Measurements from ENCODE around the gene EPB41L5.

The EPB41L5 gene

DNA sequence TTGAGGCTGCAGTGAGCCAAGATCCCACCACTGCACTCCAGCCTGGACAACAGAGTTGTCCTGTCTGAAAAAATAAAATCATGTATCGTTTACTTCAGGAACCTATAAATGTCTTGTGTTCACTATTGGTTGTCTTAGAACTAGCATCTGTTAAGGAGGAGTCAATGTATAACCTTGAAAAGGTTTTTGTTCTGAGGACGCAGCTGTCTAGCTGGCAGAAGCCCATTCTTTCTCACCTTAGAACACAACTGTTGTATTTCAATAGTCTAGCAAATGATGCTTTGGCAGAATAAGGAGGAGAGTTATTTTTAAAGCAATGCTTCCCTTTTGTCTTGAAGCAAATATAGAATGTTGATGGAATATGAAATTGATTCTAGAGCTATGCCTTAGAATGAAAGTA is 21.1 kb downstream of the EPB41L5 start:
- TF ChIP-seq FOXP2 (optimal IDR thresholded peaks at IDR 0.05; ENCODE audit: borderline replicate concordance, extremely low read depth, extremely low read length, insufficient read depth) (no peak), POLR2AphosphoS5 (IDR thresholded peaks at IDR 0.05; ENCODE audit: low read depth, low read length) (no peak), TAF1 (IDR thresholded peaks at IDR 0.05; ENCODE audit: borderline replicate concordance, insufficient read depth, low read length) (no peak), SIN3A (IDR thresholded peaks at IDR 0.05; ENCODE audit: borderline replicate concordance, insufficient read depth, low read length) (no peak)
- TF ChIP-seq, protein P1, sequence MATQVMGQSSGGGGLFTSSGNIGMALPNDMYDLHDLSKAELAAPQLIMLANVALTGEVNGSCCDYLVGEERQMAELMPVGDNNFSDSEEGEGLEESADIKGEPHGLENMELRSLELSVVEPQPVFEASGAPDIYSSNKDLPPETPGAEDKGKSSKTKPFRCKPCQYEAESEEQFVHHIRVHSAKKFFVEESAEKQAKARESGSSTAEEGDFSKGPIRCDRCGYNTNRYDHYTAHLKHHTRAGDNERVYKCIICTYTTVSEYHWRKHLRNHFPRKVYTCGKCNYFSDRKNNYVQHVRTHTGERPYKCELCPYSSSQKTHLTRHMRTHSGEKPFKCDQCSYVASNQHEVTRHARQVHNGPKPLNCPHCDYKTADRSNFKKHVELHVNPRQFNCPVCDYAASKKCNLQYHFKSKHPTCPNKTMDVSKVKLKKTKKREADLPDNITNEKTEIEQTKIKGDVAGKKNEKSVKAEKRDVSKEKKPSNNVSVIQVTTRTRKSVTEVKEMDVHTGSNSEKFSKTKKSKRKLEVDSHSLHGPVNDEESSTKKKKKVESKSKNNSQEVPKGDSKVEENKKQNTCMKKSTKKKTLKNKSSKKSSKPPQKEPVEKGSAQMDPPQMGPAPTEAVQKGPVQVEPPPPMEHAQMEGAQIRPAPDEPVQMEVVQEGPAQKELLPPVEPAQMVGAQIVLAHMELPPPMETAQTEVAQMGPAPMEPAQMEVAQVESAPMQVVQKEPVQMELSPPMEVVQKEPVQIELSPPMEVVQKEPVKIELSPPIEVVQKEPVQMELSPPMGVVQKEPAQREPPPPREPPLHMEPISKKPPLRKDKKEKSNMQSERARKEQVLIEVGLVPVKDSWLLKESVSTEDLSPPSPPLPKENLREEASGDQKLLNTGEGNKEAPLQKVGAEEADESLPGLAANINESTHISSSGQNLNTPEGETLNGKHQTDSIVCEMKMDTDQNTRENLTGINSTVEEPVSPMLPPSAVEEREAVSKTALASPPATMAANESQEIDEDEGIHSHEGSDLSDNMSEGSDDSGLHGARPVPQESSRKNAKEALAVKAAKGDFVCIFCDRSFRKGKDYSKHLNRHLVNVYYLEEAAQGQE (IDR thresholded peaks at IDR 0.05; ENCODE audit: insufficient read depth in 1 of 2, low read depth in 2 of 2, low read length in 2 of 2): no peak

DNA sequence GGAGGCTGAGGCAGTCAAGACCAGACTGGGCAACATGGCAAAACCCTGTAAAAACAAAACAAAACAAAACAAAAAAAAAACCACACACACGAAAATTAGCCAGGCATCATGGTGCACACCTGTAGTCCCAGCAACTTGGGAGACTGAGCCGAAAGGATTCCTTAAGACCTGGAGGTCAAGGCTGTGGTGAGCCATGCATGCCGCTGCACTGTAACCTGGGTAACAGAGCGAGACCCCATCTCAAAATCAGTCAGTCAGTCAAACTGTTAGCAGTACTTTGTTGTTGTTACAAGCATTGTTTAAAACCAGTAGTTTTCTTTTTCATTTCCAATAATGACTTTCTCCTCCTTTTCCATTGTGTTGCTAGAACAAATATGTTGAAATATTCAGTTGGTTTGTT is 21.7 kb downstream of the EPB41L5 start:
- TF ChIP-seq FOXP2 (optimal IDR thresholded peaks at IDR 0.05; ENCODE audit: borderline replicate concordance, extremely low read depth, extremely low read length, insufficient read depth) (no peak), SIN3A (IDR thresholded peaks at IDR 0.05; ENCODE audit: borderline replicate concordance, insufficient read depth, low read length) (no peak), TAF1 (IDR thresholded peaks at IDR 0.05; ENCODE audit: borderline replicate concordance, insufficient read depth, low read length) (no peak), POLR2AphosphoS5 (IDR thresholded peaks at IDR 0.05; ENCODE audit: low read depth, low read length) (no peak)
- TF ChIP-seq, protein P1 (IDR thresholded peaks at IDR 0.05; ENCODE audit: insufficient read depth in 1 of 2, low read depth in 2 of 2, low read length in 2 of 2): no peak

DNA sequence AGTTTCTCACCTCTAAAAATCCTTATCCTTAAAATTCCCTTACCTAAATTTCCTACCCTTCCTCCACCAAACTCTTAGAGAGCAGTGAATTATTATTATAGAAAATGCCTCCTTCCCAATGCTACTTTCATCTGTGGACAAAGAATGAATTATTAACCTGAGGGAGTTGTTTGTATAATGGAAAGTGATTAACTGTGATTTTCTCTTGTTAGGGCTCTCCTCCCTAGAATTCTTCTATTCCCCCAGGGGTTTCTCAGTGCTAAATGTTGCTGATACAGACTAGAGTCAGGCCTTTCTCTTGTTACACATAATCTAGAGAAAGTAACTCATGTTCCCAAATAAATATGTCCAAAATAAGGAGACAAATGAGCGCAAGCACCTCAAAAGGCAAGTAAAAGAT is 23.3 kb downstream of the EPB41L5 start:
- TF ChIP-seq POLR2AphosphoS5 (IDR thresholded peaks at IDR 0.05; ENCODE audit: low read depth, low read length) (no peak), SIN3A (IDR thresholded peaks at IDR 0.05; ENCODE audit: borderline replicate concordance, insufficient read depth, low read length) (no peak), FOXP2 (optimal IDR thresholded peaks at IDR 0.05; ENCODE audit: borderline replicate concordance, extremely low read depth, extremely low read length, insufficient read depth) (no peak), TAF1 (IDR thresholded peaks at IDR 0.05; ENCODE audit: borderline replicate concordance, insufficient read depth, low read length) (no peak)
- TF ChIP-seq, protein P1 (IDR thresholded peaks at IDR 0.05; ENCODE audit: insufficient read depth in 1 of 2, low read depth in 2 of 2, low read length in 2 of 2): no peak

DNA sequence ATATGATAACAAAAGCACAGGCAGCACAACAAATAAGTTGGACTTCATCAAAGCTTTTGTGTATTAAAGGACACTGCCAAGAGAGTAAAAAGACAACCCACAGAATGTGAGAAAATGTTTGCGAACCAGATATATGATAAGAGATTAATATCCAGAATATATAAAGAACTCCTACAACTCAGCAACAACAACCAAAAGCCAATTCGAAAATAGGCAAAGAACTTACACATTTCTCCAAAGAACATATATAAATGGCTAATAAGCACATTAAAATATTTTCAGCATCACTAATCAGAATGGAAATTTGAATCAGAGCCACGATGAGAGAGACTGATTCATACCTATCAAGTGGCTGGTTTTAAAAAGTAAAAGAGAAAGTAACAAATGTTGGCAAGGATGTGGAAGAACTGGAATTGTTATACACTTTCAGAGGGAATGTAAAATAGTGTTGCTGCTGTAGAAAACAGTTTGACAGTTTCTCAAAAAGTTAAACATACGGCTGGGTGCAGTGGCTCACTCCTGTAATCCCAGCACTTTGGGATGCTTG is 25.2 kb downstream of the EPB41L5 start:
- TF ChIP-seq SIN3A (IDR thresholded peaks at IDR 0.05; ENCODE audit: borderline replicate concordance, insufficient read depth, low read length): no peak
- TF ChIP-seq, protein P1 (IDR thresholded peaks at IDR 0.05; ENCODE audit: insufficient read depth in 1 of 2, low read depth in 2 of 2, low read length in 2 of 2): no peak
- no peak for TF ChIP-seq FOXP2 (optimal IDR thresholded peaks at IDR 0.05; ENCODE audit: borderline replicate concordance, extremely low read depth, extremely low read length, insufficient read depth)
- TF ChIP-seq POLR2AphosphoS5 (IDR thresholded peaks at IDR 0.05; ENCODE audit: low read depth, low read length): no peak
- TF ChIP-seq TAF1 (IDR thresholded peaks at IDR 0.05; ENCODE audit: borderline replicate concordance, insufficient read depth, low read length): no peak
